ENCODE results near the gene PRKAG2. TPM values are rescaled to one million over a fixed set of nuclear protein-coding genes. Genes with fewer than 3 reads are reported as not detected.

PRKAG2 gene
- total and polyA plus RNA-seq, 4 donors = 36.7 to 46.1 (median 40.0) TPM

GRCh38 chr7:151869109-151869428, 7.8 kb downstream of the PRKAG2 start:
- peaks cover 28% of the 10 kb centered on the region for H3K4me1 ChIP-seq (ENCODE audit: control insufficient read depth, insufficient read depth, low read length)
- H3K36me3 ChIP-seq (ENCODE audit: control insufficient read depth, insufficient read depth, low read length) = no peaks in the 10 kb centered on the region
- no peak overlapping the region for H3K4me3 ChIP-seq (ENCODE audit: low read depth, low read length)
- no peak overlapping the region for H3K27ac ChIP-seq (ENCODE audit: low read depth, low read length)
- peak in 2 of 6 donors; percentile 48 to 58 for DNase-seq (ENCODE audit: low read depth in 4 of 6, low spot score in 6 of 6)
- 0% methylated on average over 1 of the region's 6 CpGs for WGBS (ENCODE audit: insufficient coverage)
- no peaks in the 10 kb centered on the region for H3K9me3 ChIP-seq (ENCODE audit: control insufficient read depth, insufficient read depth, low read length)
- no peaks in the 10 kb centered on the region for H3K27me3 ChIP-seq (ENCODE audit: control insufficient read depth, insufficient read depth, low read length)

GRCh38 chr7:151868396-151869108, 8.4 kb downstream of the PRKAG2 start:
- DNase-seq (ENCODE audit: low read depth in 4 of 6, low spot score in 6 of 6) = peak in 1 of 6 donors; percentile 37
- Histone ChIP-seq H3K27ac (ENCODE audit: low read depth, low read length) (peak overlapping the region; percentile 30), H3K27me3 (ENCODE audit: control insufficient read depth, insufficient read depth, low read length) (no peaks in the 10 kb centered on the region), H3K9me3 (ENCODE audit: control insufficient read depth, insufficient read depth, low read length) (no peaks in the 10 kb centered on the region), H3K4me1 (ENCODE audit: control insufficient read depth, insufficient read depth, low read length) (peaks cover 29% of the 10 kb centered on the region), H3K36me3 (ENCODE audit: control insufficient read depth, insufficient read depth, low read length) (no peaks in the 10 kb centered on the region), H3K4me3 (ENCODE audit: low read depth, low read length) (no peak overlapping the region)
- 21% methylated on average over 20 of the region's 23 CpGs for WGBS (ENCODE audit: insufficient coverage)

GRCh38 chr7:151867912-151868311, 9.0 kb downstream of the PRKAG2 start:
- peak overlapping the region; percentile 30 for H3K27ac ChIP-seq (ENCODE audit: low read depth, low read length)

GRCh38 chr7:151866761-151867655, 9.9 kb downstream of the PRKAG2 start:
- Histone ChIP-seq H3K9me3 (ENCODE audit: control insufficient read depth, insufficient read depth, low read length) (no peaks in the 10 kb centered on the region), H3K27ac (ENCODE audit: low read depth, low read length) (no peak overlapping the region), H3K36me3 (ENCODE audit: control insufficient read depth, insufficient read depth, low read length) (no peaks in the 10 kb centered on the region), H3K27me3 (ENCODE audit: control insufficient read depth, insufficient read depth, low read length) (no peaks in the 10 kb centered on the region), H3K4me1 (ENCODE audit: control insufficient read depth, insufficient read depth, low read length) (peaks cover 29% of the 10 kb centered on the region), H3K4me3 (ENCODE audit: low read depth, low read length) (no peak overlapping the region)
- 93% methylated on average over 14 of the region's 18 CpGs for WGBS (ENCODE audit: insufficient coverage)
- DNase-seq (ENCODE audit: low read depth in 4 of 6, low spot score in 6 of 6) = no peak

More at GRCh38 chr7:151867912-151868311, 9.0 kb downstream of the PRKAG2 start:
- H3K27me3 ChIP-seq (ENCODE audit: control insufficient read depth, insufficient read depth, low read length) = no peaks in the 10 kb centered on the region
- no peaks in the 10 kb centered on the region for H3K36me3 ChIP-seq (ENCODE audit: control insufficient read depth, insufficient read depth, low read length)
- DNase-seq (ENCODE audit: low read depth in 4 of 6, low spot score in 6 of 6) = peak in 1 of 6 donors; percentile 60
- no peaks in the 10 kb centered on the region for H3K9me3 ChIP-seq (ENCODE audit: control insufficient read depth, insufficient read depth, low read length)
- peaks cover 29% of the 10 kb centered on the region for H3K4me1 ChIP-seq (ENCODE audit: control insufficient read depth, insufficient read depth, low read length)
- WGBS (ENCODE audit: insufficient coverage) = 40% methylated on average over 6 of the region's 6 CpGs
- no peak overlapping the region for H3K4me3 ChIP-seq (ENCODE audit: low read depth, low read length)

GRCh38 chr7:151866028-151866427, 10.9 kb downstream of the PRKAG2 start:
- H3K27me3 ChIP-seq (ENCODE audit: control insufficient read depth, insufficient read depth, low read length) = no peaks in the 10 kb centered on the region
- H3K27ac ChIP-seq (ENCODE audit: low read depth, low read length) = no peak overlapping the region
- 91% methylated on average over 4 of the region's 7 CpGs for WGBS (ENCODE audit: insufficient coverage)
- no peaks in the 10 kb centered on the region for H3K9me3 ChIP-seq (ENCODE audit: control insufficient read depth, insufficient read depth, low read length)
- no peak overlapping the region for H3K4me3 ChIP-seq (ENCODE audit: low read depth, low read length)
- no peaks in the 10 kb centered on the region for H3K36me3 ChIP-seq (ENCODE audit: control insufficient read depth, insufficient read depth, low read length)
- peaks cover 29% of the 10 kb centered on the region for H3K4me1 ChIP-seq (ENCODE audit: control insufficient read depth, insufficient read depth, low read length)
- no peak for DNase-seq (ENCODE audit: low read depth in 4 of 6, low spot score in 6 of 6)

GRCh38 chr7:151865070-151865670, 11.7 kb downstream of the PRKAG2 start:
- peaks cover 24% of the 10 kb centered on the region for H3K4me1 ChIP-seq (ENCODE audit: control insufficient read depth, insufficient read depth, low read length)
- no peak for DNase-seq (ENCODE audit: low read depth in 4 of 6, low spot score in 6 of 6)
- 82% methylated on average over 14 of the region's 16 CpGs for WGBS (ENCODE audit: insufficient coverage)
- H3K4me3 ChIP-seq (ENCODE audit: low read depth, low read length) = no peak overlapping the region
- H3K27ac ChIP-seq (ENCODE audit: low read depth, low read length) = no peak overlapping the region
- no peaks in the 10 kb centered on the region for H3K9me3 ChIP-seq (ENCODE audit: control insufficient read depth, insufficient read depth, low read length)
- no peaks in the 10 kb centered on the region for H3K36me3 ChIP-seq (ENCODE audit: control insufficient read depth, insufficient read depth, low read length)
- no peaks in the 10 kb centered on the region for H3K27me3 ChIP-seq (ENCODE audit: control insufficient read depth, insufficient read depth, low read length)

GRCh38 chr7:151864561-151864960, 12.4 kb downstream of the PRKAG2 start:
- Histone ChIP-seq H3K27ac (ENCODE audit: low read depth, low read length) (no peak overlapping the region), H3K27me3 (ENCODE audit: control insufficient read depth, insufficient read depth, low read length) (no peaks in the 10 kb centered on the region), H3K4me3 (ENCODE audit: low read depth, low read length) (no peak overlapping the region), H3K36me3 (ENCODE audit: control insufficient read depth, insufficient read depth, low read length) (no peaks in the 10 kb centered on the region), H3K9me3 (ENCODE audit: control insufficient read depth, insufficient read depth, low read length) (no peaks in the 10 kb centered on the region), H3K4me1 (ENCODE audit: control insufficient read depth, insufficient read depth, low read length) (peaks cover 20% of the 10 kb centered on the region)
- 100% methylated on average over 2 of the region's 6 CpGs for WGBS (ENCODE audit: insufficient coverage)
- no peak for DNase-seq (ENCODE audit: low read depth in 4 of 6, low spot score in 6 of 6)

GRCh38 chr7:151864081-151864480, 12.8 kb downstream of the PRKAG2 start:
- no peaks in the 10 kb centered on the region for H3K36me3 ChIP-seq (ENCODE audit: control insufficient read depth, insufficient read depth, low read length)
- no peak for DNase-seq (ENCODE audit: low read depth in 4 of 6, low spot score in 6 of 6)
- peaks cover 15% of the 10 kb centered on the region for H3K4me1 ChIP-seq (ENCODE audit: control insufficient read depth, insufficient read depth, low read length)
- no peaks in the 10 kb centered on the region for H3K9me3 ChIP-seq (ENCODE audit: control insufficient read depth, insufficient read depth, low read length)
- H3K27me3 ChIP-seq (ENCODE audit: control insufficient read depth, insufficient read depth, low read length) = no peaks in the 10 kb centered on the region
- no peak overlapping the region for H3K4me3 ChIP-seq (ENCODE audit: low read depth, low read length)
- H3K27ac ChIP-seq (ENCODE audit: low read depth, low read length) = no peak overlapping the region
- 86% methylated on average over 10 of the region's 10 CpGs for WGBS (ENCODE audit: insufficient coverage)

- H3K4me1 ChIP-seq (ENCODE audit: control insufficient read depth, insufficient read depth, low read length) = peaks cover 13% of the 10 kb centered on the region
- WGBS (ENCODE audit: insufficient coverage) = 79% methylated on average over 10 of the region's 11 CpGs
- H3K9me3 ChIP-seq (ENCODE audit: control insufficient read depth, insufficient read depth, low read length) = no peaks in the 10 kb centered on the region
- H3K4me3 ChIP-seq (ENCODE audit: low read depth, low read length) = no peak overlapping the region
- H3K36me3 ChIP-seq (ENCODE audit: control insufficient read depth, insufficient read depth, low read length) = no peaks in the 10 kb centered on the region
- H3K27ac ChIP-seq (ENCODE audit: low read depth, low read length) = no peak overlapping the region
- no peak for DNase-seq (ENCODE audit: low read depth in 4 of 6, low spot score in 6 of 6)
- no peaks in the 10 kb centered on the region for H3K27me3 ChIP-seq (ENCODE audit: control insufficient read depth, insufficient read depth, low read length)
These were observed 13.4 kb downstream of the PRKAG2 start for GRCh38 chr7:151863386-151864079.
